ENCODE data around the gene PTPRG.

Gene PTPRG

GRCh38 chr3:61624300-61624699 lies 62.9 kb downstream of the PTPRG start:
- no peak for DNase-seq

- no peak for DNase-seq
Measured at GRCh38 chr3:61625429-61625828, 64.1 kb downstream of the PTPRG start.

GRCh38 chr3:61626484-61626883 lies 65.1 kb downstream of the PTPRG start:
- no peak for DNase-seq

DNA sequence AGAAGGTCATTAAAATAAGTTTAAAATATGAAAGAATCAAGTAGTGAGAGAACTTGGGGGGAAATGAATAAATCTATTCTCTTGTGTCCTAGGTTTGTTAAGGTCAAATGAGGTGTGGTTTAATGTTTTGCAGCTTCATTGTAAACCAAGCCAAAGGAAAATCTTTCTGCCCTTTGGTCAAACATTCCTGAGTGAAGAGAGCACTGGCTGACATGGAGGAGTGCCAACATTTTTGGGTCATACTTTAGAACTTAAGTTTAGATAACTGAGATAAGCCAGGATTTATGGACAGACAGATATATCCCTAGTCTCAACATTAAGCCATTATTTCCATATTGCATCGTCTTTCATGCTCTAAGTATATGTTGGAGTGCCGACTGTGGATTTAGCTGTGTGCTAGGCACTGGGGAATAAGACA lies 66.4 kb downstream of the PTPRG start:
- DNase-seq, result no peak

GRCh38 chr3:61628636-61629035 lies 67.3 kb downstream of the PTPRG start:
- DNase-seq, result no peak

DNA sequence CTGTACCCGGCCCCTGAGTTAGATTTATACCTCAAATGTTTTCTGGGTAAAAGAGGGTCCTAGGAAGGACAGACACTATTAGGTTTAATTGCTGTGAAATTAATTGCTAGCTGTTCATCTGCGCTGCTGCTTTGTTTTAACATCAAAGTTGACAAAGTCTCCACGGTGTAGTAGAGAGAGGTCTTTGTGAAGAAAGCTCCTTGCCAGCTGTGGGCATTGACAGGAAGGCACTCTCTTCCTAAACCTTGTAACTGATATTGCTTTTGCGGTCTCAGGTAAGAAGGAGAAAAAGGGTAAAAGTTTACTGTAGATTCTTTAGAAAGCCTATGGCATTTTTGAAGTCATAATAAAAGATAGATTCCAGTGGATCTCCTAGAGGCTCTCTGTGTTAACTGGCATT lies 68.1 kb downstream of the PTPRG start:
- no peak for DNase-seq

DNA sequence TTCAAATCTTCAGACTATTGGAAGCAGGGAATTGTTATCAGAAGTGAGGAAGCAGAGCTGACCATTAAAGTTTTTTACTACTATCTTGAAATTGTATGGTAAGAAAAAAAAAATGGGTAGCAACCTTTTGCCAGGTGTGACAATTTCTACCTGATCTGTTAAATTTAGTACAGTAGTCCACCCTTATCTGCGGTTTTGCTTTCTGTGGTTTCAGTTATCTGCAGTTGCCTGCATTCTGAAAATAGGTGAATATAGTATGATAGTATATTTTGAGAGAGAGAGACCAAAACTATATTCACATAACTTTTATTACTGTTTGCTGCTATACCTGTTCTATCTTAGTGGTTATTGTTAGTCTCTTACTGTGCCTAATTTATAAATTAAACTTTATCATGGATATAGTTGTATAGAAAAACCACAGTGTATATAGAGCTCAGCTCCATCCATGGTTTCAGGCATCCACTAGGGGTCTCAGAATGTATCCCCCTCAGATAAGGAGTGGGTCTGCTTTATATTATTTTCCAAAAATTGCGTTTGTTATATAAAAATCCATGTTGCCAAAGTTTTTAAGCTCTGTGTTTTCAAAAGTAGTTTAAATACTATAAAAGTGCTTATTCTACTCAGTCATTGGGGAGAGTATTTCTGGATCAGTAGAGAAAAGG lies 69.9 kb downstream of the PTPRG start:
- DNase-seq, result no peak

- no peak for DNase-seq
Measured at GRCh38 chr3:61632568-61633175, 71.3 kb downstream of the PTPRG start.

DNA sequence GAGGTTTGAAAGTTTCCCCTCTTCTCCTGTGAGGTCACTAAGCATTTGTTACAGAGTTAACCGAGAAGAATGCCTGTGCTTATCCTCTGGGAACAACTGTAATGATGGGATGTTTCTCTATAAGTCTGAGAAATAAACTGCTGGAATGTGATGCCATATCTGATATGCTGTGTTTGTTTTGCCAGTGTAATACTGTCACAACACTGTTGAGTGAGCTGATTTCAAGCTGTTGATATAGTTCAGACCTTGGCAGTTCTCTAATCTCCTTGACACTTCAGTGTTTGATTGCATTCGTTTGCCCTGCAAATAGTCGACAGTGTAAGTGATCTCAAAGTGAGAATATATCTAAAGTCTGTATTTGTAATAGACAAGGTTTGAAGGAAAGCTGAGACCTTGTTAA lies 73.3 kb downstream of the PTPRG start:
- DNase-seq, result no peak

- DNase-seq, result no peak
Measured at GRCh38 chr3:61637088-61638051, 76.0 kb downstream of the PTPRG start.

DNA sequence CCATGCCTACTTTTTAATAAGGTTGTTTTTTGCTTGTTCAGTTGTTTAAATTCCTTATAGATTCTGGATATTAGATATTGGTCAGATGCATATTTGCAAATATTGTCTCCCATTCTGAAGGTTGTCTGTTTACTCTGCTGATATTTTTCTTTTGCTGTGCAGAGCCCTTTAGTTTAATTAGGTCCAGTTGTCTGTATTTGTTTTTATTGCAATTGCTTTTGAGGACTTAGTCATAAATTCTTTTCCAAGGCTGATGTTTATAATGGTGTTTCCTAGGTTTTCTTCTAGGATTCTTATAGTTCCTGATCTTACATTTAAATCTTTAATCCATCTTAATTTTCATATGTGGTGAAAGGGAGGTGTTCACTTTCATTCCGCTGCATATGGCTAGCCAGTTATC lies 77.4 kb downstream of the PTPRG start:
- no peak for DNase-seq

GRCh38 chr3:61639991-61640390 lies 78.6 kb downstream of the PTPRG start:
- no peak for DNase-seq

DNA sequence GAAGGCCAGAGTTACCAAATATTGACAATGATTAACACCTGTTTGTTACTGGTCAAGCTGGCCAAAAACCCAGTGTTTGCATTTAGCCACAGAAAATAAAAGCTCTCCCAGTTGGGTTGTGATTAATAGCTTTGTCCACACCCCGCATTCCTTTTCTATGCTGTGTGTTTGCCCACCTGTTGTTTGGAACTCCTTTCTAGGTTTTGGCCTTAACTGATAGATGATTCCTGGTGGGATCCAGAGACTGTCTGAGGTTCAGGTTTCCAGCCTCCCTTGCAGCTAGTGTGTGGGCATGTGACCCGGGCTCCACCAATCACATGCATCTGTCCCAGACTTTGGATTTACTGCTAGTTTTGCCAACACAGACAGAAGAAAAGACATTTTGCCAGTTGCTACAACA lies 83.8 kb downstream of the PTPRG start:
- no peak for DNase-seq

GRCh38 chr3:61646360-61646759 lies 85.0 kb downstream of the PTPRG start:
- no peak for DNase-seq

- DNase-seq, result no peak
Measured at GRCh38 chr3:61646851-61647525, 85.6 kb downstream of the PTPRG start.

- no peak for DNase-seq
Measured at GRCh38 chr3:61648481-61648880, 87.1 kb downstream of the PTPRG start.

GRCh38 chr3:61649381-61650170 lies 88.2 kb downstream of the PTPRG start:
- DNase-seq, result no peak

- no peak for DNase-seq
Measured at GRCh38 chr3:61650276-61650675, 88.9 kb downstream of the PTPRG start.

GRCh38 chr3:61650719-61651410 lies 89.5 kb downstream of the PTPRG start:
- DNase-seq, result no peak

GRCh38 chr3:61657689-61658088 lies 96.3 kb downstream of the PTPRG start:
- no peak for DNase-seq

GRCh38 chr3:61662861-61663260 lies 101.5 kb downstream of the PTPRG start:
- DNase-seq, result no peak

Measured in hematopoietic multipotent progenitor cell treated with erythropoietin and hydrocortisone succinate and interleukin-3 and kit ligand, for 8 days (in vitro differentiated cells).